NCI-H526 (cell line): ENCODE results near the gene SPPL2A.
"Not testable (repeated sequence)": the region's sequence is repeated elsewhere in the genome, so short reads cannot be mapped to it uniquely, and the experiment has no call there.

Experiments used
- DNase-seq, 2 experiments: peaks; one replicate each; lab custom pipeline; 2025; lab: John Stamatoyannopoulos, UW

The SPPL2A gene

DNA sequence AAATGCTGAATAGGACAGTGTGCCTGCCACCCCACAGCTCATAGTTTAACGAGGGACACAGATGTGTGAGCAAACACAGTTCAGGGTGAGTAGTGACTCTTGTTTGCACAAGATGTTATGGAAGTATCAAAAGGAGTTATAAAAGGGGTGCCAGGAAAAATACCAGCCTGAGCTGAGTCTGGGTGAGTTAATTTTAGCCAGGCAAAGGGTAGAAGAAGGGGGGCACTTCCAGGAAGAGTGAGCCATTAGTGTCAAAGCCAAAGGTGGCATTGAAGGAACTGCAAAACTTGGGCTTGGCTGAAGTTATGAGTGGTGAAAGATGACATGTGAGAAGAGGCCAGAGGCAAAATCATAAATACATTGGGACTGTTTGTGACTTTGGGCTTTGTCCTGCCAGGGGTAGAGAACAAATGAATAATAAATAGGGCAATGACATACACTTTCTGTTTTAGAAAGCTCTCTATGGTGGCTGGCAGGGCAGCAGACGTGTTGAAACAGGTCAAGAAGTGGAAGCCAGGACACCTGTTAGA is 1.9 kb upstream of the SPPL2A start:
- no peak for DNase-seq

DNA sequence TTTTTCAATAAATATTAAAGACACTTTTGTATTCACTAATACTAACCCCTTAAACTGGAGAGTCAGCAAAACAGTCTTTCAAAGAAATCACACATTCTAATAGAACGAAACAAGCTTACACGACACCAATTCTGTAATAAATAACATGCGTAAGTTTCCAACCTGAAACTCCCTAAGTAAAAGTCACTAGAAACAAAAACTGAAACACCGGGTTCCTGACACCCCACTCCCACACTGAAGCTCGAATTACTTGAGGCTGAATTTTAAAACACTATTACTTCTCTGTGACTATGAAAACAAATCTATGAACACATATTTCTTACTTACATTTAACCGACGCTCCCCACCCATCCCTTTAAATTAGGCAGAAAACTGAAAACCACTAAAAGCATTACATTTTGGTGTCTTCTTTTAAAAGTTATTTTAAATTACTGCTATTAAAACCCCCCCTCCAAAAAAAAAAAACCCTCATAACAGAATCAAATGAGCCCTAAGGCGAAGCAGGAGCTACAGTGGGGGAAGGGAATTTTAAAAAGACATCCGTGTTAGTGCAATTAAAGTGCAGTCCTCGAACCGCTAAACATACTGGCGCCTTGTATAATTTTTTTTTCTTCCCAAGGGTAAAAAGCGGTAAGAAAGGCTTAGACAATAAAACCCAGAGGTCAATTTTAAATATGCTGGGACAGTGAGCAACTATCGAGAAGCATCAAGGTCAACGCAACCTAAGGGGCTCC is 878 bp downstream of the SPPL2A start:
- DNase-seq: peak in 1 of 2 experiments; percentile 38

DNA sequence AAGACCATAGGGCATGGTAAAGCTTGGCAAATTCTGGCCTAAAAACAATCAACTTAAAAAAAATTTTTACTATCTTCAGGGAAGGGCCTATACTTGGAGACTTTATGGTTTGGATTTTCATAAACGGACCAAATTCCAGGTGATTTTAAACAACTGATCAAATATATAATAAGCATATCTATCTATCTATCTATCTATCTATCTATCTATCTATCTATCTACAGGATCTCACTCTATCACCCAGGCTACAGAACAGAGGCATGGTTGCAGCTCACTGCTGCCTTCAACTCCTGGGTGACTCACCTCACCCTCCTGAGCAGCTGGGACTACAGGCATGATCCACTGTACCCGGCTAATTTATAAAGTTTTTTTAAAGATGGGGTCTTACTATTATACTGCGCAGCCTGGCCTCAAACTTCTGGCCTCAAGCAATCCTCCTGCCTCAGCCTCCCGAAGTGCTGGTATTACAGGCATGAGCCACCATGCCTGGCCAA is 6.7 kb downstream of the SPPL2A start:
- no peak for DNase-seq

DNA sequence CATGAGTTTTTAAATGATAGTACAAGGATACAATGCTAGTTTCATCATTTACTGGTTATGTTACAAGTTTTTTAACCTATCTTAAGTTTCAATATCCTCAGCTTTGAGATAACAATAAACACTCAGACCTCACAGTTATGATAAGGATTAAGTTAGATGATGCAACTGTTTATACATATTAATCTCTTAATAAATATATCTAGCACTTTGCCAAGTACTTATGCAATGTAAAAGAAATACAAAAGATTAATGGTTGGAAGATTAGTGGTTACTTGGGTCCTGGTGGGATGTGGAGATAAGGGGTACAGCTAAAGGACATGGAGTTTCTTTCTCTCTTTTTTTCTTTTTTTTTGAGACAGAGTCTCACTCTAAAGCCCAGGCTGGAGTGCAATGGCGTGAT is 12.0 kb downstream of the SPPL2A start:
- no peak for DNase-seq

- DNase-seq: no peak
Observed at GRCh38 chr15:50751394-50751793, 14.1 kb downstream of the SPPL2A start.

DNA sequence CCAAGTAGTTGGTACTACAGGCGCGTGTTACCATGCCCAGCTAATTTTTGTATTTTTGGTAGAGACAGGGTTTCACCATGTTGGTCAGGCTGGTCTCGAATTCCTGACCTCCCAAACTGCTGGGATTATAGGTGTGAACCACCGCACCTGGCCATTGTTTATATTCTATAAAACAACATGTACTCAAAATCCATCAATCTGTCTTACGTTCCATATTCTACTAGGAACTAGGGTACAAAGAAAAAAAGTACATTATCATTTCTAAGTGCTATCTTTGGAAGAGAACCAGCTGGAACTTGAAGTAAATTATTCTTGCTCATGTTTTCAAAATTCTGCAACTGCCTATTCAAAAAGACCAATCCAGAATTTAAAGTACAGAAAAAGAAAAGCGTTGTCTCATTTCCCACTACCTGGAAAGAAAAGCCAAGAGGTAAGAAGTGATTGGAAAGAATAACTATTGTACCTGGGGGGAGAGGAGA is 15.2 kb downstream of the SPPL2A start:
- no peak for DNase-seq

GRCh38 chr15:50747523-50747922 is 18.0 kb downstream of the SPPL2A start:
- no peak for DNase-seq

DNA sequence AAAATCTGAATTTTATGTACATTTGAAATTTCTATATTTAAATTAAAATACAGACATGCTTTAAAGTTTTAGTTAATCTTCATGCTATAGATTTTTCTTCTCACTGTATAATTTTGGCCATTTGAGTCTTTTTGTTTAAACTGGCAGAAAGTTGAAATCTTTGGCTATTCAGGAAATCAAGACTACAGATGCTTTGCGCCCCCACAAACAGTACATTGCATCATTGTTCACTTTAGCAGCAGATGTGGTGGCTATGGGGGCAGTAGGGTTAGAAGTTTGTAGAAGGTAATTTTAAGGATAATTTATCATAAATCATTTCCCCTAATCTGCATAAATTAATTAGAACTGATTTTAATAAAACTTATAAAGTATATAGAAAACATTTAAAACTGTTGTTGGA is 20.9 kb downstream of the SPPL2A start:
- no peak for DNase-seq

DNA sequence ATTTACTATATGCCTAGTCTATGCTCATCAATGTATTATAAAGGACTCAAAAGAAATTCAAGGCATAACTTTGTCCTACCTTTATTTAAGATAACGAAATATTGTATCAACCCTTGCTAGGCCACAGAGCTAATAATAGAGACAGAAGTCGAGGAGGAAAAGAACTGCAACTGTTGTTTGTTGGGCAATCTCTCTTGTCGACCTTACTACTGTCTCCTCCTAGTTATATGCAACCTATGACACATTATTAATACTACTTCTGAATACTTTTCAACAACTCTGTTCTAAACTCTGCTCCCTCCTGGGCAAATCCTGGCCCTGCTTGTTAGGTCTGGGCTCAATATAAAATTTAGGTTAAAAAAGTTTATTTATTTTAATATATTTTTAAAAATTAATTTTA is 24.6 kb downstream of the SPPL2A start:
- no peak for DNase-seq

- no peak for DNase-seq
Observed at GRCh38 chr15:50736823-50737222, 28.7 kb downstream of the SPPL2A start.

- DNase-seq: no peak
Observed at GRCh38 chr15:50735156-50735555, 30.4 kb downstream of the SPPL2A start.

GRCh38 chr15:50726315-50726714 is 39.2 kb downstream of the SPPL2A start:
- no peak for DNase-seq

- no peak for DNase-seq
Observed at GRCh38 chr15:50718700-50719125, 46.8 kb downstream of the SPPL2A start.

GRCh38 chr15:50712018-50712417 is 53.5 kb downstream of the SPPL2A start:
- DNase-seq: no peak

- no peak for DNase-seq
Observed at GRCh38 chr15:50710585-50710984, 54.9 kb downstream of the SPPL2A start.

GRCh38 chr15:50707878-50708427 is 57.6 kb downstream of the SPPL2A start:
- DNase-seq: no peak

- DNase-seq: no peak
Observed at GRCh38 chr15:50702762-50703334, 62.7 kb downstream of the SPPL2A start.

GRCh38 chr15:50698101-50698500 is 67.4 kb downstream of the SPPL2A start:
- DNase-seq: no peak

GRCh38 chr15:50697109-50697797 is 68.3 kb downstream of the SPPL2A start:
- DNase-seq: no peak

DNA sequence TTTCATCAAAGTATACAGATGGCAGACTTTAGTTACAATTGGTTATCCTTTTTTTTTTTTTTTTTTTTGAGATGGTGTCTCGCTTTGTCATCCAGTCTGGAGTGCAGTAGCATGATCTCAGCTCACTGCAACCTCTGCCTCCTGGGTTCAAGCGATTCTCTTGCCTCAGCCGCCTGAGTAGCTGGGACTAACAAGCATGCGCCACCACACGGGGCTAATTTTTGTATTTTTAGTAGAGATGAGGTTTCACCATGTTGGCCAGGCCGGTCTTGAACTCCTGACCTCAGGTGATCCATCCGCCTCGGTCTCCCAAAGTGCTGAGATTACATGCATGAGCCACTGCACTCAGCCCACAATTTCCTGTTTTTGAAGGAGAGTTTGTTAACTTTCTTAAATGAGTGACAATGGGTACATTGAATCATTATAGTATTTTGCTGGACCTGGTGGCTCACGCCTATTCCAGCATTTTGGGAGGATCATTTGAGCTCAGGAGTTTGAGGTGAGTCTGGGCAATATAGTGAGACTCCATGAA is 70.8 kb downstream of the SPPL2A start:
- DNase-seq: not testable (repeated sequence)

GRCh38 chr15:50687302-50687902 is 78.1 kb downstream of the SPPL2A start:
- DNase-seq: peak in 1 of 2 experiments; percentile 27
